Fibroblast of skin of left biceps (primary cell): Measurements from ENCODE around the gene RBMS1.
A peak's percentile ranks its signal among the peaks of the same experiment; 100 is the strongest.

ENCODE experiments used
- DNase-seq, 2 experiments: peaks; one replicate each; pipeline ENCODE4 v3.0.0-alpha.2; 2013; ENCODE audit warnings: low read depth in 2 of 2

The RBMS1 gene

DNA sequence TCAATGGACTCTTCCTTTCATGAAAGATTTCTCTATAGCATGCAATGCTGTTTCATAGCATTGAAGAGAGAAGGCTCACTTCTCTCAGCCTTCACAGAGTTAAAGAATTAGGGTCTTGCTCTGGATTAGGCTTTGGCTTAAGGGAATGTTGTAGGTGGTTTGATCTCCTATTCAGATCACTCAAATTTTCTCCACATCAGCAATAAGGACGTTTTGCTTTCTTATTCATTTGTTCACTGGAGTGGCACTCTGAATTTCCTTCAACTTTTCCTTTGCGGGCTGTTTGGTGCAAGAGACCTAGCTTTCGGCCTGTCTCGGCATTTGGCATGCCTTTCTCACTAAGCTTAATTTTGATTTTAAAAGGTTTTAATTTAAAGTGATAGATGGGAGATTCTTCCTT is 131.6 kb downstream of the RBMS1 start:
- no peak for DNase-seq

DNA sequence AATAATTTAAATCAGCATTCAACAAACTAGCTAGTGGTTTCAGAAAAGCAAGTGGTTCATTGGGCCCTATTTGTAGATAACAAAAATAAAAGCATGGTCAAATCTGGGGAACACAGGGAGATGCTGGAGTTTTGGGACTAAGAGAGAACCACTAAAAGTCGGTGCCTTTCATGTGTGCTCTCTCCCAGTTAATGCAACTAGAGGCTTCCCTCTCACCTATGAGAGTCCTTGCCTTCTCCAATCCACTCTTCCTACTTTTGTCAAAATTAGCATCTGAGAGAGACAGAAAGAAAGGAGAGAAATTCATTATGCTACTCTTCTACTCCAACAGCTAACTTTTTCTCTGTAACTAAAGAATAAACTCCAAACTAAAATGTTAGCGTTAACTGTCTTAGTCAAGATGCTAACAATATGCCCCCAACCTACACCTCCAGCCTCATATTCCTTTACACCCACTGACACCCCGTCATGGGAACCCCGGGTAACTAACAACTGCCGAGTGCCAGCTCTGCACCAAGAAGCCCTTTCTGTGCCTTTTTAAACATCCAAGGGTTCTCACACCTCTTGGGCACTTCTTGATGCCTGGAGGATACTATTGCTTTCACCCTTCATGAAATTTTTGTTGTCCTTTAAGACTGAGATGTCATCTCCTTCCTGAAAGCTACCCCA is 133.4 kb downstream of the RBMS1 start:
- DNase-seq = no peak

DNA sequence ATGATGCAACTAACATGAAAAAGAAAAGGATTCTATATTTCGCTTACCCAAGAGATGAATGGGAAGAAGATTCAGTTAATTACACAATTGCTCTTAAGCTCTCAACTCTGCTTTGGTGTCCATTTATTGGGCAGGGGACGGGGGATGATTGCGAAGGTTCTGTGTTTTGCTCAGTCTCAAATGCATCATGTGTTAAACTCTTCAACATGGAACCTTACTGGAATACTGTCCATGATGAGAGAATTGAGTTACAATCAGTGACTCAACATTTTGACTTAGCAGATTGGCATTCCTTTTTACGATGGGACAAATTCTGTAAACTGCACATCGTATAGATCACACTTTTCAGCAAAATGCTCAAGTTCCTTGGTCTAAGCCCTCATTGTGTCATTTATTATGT is 135.6 kb downstream of the RBMS1 start:
- DNase-seq = peak; percentile 47 to 53

DNA sequence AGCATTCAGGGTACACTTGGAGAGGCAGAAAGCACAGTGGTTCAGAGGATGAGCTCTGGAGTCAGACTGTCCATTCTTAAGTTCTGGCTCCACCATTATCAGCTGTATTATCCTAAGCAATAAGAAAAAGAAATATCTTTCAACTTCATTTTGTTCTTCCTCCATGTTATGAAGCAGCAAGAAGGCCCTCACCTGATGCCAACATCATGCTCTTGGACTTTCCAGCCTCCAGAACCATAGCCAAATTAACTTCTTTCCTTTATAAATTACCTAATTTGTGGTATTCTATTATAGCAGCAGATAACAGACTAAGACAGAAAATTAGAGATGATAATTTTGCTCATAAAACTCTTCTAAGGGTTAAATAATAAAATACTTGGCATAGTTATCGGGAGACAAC is 137.1 kb downstream of the RBMS1 start:
- no peak for DNase-seq

DNA sequence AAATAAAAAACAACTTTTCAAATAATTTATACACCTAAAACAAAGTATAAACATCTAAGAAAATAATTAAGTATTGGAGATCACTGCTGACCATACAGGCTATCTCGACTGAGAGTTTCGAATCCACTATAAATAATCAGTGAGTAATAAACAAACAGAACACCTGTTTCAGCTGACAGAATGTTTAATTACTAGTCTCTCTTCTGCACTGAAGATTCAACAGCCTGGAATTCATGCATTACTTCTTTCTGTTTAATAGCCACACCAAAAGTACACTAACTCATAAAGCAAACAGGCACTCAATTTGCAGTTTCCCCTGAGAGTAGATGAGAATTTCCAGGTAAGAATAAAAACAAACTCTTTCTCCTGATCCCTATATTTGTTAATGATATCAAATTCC is 138.5 kb downstream of the RBMS1 start:
- no peak for DNase-seq

DNA sequence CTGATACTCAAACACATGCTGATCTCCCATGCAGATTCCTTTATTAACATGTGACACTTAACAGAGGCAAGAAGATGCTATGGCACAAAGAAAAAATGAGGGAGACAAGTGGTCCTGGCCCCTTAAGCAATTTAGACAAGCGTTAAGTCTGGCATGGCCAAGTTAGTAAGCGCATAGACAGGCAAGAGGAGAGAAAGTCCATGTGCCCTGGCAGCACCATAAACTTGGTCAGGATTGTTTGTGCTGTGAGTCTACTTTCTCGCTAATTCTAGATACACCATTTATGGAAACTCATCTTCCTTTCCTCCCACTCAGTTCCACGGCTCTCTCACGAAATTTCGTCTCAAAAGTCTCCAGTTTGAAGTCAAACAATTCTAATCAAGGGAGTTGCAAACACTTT is 138.9 kb downstream of the RBMS1 start:
- DNase-seq = no peak

DNA sequence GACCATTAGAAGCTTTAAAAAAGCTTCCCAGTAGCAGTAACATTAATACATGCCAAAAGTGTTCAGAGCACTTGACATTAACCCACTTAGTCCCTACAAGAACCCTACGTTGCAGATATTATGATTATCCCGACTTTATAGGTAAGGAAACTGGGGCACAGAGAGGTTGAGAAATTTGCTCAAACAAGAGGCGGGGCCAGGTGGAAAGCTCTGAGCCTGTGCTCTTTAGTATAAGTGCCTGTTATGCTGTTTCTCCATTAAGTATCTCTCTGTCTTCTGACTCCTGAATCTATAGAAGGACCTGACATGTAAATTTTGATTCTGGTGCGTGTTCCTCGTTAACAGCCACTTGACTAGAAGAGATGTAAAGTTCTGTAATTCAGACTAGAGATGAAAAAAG is 139.8 kb downstream of the RBMS1 start:
- DNase-seq = no peak

DNA sequence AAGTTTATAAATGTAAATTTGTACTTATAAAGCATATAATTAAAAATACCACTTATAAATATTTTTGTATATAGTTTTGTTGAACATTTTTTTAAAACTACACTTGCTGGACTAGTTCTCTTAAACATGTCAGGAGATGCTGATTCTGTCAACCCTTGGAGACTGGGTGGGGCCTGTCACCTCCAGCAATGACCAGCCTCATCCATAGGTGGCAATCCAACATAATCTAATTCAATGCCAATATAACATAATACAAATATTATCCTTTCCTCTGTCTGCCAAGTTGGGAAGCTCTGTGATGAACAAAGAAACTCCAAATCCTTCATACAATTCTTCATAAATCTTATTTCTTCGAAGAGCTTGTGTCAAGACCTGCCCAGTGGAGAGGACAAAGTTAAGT is 140.4 kb downstream of the RBMS1 start:
- DNase-seq = no peak

DNA sequence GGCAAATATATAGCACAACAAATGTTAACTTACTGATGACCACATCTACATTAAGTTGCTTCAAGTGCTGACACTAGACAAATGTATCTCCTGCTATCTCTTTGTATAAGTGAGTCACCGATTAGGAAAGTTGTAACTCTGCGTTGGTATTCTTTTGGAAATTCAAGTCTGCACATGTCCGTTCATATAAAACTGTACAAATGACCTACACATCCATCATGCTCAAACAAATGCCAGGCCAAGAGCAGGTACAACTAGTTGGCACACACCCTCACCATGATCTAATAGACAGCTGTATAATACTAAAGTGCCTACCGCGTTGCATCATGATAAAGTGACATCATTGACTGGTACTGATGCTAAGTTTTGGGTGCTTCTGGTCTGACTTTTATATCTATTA is 141.1 kb downstream of the RBMS1 start:
- no peak for DNase-seq

DNA sequence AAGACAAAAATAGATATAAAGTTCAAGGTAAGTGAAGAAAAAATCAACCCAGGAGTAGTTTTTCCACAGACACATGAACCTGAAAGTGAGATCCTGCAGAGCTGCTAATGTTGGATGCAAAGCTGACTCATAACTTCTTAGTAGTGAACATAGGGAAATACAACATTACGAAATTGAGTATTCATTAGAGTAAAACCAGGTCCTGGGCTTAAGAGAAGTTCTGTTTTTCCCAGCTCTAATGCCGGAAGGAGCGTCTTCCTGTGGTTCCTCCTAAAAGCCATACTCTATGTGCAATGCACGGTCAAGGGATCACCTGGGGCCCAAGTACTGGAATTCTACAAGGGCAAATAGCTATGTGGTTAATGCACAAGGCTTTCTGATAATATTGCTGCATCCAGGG is 141.7 kb downstream of the RBMS1 start:
- no peak for DNase-seq

DNA sequence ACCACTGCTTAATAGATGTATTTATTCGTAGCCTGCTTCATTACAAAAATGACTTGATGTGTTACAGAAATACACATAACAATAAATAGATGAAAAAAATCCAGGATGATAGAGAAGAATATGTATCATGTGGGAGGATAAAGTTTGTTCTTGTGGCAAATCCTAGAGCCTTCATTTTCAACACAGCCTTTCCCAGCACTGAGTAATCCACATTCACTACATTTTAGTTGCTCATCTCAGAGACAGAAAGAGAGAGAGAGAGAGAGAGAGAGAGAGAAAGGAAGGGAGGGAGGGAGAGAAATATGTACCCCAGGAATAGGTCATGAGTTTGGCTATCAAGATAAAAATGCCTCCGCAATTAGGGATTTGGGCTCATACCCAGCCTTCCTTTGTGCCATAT is 144.3 kb downstream of the RBMS1 start:
- DNase-seq = no peak

DNA sequence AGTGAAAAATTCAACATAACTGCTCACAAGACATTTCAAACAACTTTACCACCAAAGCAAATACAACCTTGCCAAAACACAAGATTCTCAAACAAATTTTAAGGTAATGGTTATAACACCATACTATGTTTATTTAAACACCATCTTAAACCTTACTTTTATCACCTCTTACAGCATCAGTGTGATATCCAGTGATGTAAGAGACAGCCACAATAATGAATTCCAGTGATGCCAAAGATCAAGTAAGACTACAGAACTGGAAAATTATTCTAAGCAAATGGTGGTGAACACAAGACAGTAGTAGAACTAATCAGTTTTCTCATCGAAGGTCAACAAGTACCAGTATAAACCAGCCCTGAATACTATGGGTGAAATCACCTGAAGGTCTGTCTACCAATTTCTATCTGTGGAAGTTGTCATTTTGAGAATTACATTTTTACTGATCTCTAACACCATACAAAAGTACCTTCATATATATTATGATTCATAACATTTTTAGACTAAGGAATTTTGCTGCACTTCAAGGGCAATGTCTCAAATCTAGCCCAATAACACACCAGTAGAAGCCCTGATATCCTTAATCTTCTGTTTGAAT is 146.2 kb downstream of the RBMS1 start:
- no peak for DNase-seq

DNA sequence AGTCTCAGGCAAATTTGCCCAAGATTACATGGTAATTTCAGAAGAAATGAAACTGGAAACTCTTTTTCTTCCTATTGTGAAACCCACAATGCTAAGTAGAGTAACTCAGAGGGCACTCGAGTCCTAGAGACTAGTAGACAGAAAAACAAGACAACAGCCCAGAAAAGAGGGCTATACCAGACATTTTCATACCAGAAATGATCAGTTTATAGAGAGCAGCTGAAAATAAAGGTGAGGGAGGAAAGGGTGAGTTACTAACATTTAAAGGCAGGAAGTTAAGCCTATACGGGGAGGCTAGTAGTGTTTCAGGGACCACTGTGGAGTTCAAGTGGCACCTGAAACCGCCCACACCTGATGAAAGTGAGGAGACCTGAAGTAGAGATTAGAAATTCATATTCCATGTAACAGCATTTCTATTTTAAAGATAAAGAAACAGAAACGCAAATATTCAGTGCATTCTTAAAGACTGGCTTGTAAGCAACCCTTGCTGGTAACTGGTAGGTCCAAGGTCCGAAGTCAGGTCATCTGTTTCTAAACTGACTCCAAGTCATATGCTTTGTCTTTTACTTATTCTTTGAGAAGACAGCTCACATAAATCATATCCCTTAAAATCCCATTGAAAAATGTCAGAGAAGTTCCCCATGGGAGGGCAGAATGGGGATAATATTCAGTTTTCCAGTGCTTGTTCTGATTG is 148.4 kb downstream of the RBMS1 start:
- no peak for DNase-seq

DNA sequence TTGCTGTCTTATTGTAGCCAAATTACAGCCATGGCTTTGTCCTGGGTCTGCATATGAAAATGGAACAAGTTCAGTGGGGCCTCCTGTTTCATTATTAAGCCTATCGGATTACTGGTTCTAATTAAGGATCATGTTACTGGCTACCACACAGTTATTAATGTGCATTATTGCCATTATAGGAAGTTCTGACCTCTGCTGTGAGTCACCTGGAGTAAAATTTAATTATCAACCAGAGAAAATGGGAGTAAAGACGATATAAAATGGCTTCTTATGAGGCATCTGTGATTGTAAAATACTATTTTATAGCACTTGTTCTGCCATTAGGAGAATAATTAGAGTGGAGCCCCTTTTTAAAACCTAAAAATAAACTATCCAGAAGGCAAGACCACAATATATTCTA is 150.2 kb downstream of the RBMS1 start:
- no peak for DNase-seq

DNA sequence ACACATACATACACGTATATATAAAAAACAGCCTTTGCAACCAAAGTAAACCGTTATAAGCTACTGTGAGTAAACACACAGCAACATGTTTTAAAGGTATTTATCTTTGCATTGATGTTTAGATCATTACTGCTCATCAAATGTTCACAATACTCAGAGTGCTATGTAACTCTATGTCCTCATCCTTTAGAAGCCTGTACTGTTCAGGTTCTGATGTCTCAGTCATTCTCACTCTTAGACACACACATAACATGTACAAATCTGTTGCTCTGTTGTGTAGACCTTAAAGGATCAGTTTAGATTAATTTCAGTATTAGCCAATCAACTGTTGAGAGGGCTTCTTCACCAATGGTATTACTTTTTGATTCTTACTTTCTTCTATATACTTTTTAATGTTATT is 153.9 kb downstream of the RBMS1 start:
- DNase-seq = no peak

DNA sequence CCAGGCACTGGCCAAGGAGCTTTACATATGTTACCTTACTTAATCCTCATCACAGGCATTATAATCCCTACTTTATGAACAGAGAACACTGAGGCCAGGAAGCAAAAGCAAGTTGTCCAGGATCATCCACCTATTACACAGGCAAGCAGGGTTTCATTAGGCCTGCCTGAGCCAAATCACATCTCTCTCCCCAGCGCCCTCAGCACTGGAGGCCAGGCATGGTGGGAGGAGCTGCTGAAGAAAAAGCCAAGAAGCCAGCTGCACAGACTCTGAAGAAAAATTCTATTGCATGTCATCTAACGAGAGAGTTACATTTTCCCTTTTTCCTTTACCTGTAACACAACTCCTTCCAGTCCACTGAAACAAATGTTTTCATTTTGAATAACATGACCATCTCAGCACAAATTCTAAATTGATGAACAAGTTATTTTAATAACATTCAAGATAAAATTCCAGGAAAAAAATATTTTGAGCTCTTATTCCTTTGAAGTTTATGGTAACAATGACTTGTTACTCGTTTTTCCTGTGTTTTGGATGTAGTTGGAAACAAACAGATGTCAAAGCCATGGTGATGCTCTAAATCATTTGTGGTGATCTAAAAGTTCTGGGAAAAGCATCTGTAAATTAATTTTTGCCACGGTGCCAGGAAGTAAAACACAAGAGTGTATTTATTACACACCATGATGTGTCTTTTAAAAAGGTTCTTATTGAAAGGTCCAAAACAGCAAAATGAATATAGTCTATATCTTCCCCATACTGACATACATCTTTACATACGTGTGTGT is 154.5 kb downstream of the RBMS1 start:
- DNase-seq = no peak

DNA sequence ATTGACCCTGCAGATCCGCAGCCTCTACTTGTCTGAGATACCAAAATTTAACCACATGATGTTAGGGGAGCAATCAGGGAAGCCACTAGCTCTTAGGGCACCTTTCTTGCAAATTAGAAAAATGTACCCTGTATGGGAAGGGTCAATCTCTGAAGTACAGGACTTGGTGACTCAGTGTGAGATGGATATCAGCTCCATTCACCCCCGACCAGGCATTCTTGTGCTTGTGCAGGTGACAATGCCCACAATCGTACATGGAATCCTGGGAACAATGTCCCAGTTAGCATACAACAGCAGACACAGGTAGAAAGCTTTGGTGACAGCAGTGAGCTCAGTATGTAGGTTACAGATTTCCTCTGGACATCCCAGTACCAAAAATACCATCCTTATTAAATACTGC is 155.9 kb downstream of the RBMS1 start:
- no peak for DNase-seq

DNA sequence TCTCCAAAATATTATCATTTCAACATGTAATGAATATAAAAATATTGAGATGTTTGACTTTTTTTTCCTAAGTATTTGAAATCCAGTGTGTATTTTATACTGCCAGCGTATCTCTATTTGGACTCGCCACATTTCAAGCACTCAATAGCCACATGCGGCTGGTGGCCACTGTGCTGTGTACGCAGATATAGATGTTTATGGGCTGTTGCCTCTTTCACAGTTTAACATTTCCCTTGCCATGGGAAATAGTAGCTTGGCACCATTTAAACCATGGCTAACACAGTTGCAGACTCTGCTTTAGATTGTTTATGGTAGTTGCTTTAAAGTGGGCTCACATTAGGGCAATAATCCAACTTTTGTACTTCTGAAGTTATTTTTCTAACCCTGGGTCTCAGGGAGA is 157.0 kb downstream of the RBMS1 start:
- no peak for DNase-seq

DNA sequence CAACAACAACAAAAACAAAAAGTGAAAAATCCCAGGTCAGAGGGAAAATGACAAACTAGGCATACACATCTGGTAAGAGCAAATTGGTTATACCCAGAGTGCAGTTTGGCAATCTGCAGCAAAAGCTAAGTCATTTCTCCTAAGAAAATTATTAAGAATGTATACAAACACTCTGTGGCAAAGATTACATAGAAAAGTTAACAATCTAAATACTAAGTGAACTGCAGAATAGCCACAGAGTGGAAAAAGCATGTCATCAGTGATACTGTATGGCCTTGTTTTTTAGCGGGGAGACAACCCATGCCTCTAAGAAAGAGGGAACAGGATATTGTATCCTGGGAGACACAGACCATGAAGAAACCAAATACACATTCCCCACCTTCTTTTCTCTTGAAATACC is 157.5 kb downstream of the RBMS1 start:
- DNase-seq = no peak

DNA sequence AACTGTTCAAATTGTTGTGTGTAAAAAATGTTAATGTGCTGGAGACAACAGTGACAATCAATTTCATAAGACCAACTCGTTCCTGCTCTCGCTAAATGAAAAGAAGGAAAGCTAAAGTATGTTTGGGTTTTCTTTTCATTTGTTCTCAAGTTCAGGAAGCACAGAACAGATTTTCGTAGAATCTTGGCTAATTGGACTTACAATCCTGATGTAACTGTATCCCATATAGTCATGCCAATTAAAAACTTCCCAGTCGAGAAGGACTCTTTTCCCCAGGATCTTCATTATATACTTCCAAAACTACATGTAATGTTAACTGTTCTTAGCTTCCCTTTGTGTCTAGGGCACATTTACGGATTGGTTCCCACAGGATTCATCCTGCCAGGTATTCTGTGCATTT is 158.2 kb downstream of the RBMS1 start:
- no peak for DNase-seq

DNA sequence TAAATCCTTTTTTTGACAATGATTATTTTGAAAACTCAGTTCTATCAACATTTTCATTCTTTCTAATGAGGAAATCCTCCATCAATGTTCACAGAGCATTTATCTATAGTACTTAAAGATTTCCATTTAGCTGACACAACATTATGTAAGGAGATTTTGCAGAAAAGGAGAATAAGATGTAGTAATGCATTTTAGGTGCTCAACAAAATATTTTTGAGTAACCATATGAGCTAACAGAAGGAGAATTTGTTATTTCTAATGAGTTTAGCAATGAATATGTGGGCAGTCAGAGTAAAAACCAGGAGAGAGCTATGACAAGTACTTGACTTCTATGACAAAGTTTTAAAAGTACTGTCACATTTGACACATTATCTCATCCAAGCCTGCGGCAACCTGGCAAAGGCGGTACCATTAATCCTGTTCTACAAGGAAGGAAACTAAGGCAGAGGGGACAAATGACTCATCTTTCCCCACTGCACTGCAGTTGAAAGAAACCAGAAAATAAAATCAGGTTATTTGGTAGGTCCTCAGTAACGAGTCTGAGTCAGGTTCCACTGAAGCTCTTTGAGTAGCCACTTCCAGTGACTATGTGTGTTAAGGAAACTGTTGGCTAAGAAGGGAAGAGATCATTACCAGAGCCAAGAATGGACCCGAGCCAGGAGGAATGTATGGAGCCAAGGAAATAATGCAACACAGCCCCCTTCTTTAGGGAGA is 159.4 kb downstream of the RBMS1 start:
- peak; percentile 82 for DNase-seq
